SKM-1 (cell line): ENCODE data around the gene PTPRCAP.
"Not testable (repeated sequence)": the region's sequence is repeated elsewhere in the genome, so short reads cannot be mapped to it uniquely, and the experiment has no call there.

Experiments
- DNase-seq: peaks from one replicate; lab custom pipeline; 2025; ENCODE audit not compliant: unreplicated experiment; lab: John Stamatoyannopoulos, UW

The PTPRCAP gene, protein sequence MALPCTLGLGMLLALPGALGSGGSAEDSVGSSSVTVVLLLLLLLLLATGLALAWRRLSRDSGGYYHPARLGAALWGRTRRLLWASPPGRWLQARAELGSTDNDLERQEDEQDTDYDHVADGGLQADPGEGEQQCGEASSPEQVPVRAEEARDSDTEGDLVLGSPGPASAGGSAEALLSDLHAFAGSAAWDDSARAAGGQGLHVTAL

DNA sequence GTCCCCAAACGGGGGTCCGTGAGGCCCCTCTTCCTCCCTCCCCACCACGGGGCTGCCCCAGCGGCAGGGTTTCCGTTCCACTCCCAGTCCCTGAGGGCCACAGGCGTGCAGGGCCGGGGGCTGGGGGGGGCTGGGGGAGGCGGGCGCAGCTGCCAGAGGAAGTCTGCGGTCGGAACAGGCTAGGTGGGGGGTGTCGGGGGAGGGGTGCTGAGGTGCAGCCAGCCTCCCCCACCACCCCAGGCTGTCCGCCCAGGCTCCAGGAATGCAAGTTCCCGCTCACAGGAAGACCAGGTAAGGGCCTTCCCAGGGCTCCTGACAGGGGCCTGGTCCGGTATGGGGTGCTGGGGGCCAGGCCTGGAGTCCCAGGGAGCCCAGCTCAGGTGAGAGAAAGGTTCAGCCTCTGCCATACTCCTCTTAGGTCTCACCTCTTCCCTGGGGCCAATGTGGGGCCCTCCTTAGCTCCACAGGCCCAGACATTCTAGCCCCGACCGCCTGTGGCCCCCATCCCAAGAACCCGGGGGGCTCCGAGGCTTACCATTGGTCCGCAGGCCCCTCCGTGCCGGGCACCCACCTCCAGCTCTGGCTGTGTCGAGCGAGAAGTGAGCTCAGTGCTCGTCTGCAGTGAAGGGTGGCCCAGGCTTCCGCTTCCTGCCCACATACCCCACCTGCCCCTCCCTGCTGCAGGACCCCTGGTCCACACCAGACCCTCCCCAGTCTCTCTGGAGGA is at the start of gene PTPRCAP:
Gene PTPRCAP, minus strand, starts transcription at position 601 of the 727 bp plus-strand sequence. Its CDS starts 63 bp downstream, at position 538.
- DNase-seq = no peak

DNA sequence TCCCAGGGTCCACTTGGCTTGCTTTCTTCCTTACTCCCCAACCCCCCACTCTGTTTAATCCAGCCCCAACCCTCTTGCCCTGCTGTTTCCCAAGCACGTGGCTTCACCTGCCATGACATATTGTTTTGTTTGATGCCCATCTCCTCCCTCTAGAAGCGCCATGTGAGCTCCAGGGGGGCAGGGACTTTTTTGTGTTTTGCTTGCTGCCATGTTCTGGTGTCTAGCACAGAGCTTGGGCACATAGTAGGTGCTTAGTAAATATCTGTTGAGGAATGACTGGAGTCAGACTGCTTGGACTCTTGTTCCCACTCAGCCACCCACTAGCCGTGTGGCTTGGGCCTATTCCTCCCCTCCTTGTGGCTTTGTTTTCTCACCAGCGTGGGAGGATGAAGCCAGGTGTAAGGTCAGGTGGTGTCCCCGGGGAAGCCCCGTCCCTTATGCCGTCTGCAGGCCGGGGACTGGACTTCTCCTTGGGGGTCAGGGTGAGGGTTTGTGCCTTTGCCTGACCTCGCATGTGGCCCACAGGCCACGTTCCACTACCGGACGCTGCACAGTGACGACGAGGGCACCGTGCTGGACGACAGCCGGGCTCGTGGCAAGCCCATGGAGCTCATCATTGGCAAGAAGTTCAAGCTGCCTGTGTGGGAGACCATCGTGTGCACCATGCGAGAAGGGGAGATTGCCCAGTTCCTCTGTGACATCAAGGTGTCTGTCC is 49.2 kb upstream of the PTPRCAP start:
- DNase-seq = no peak

DNA sequence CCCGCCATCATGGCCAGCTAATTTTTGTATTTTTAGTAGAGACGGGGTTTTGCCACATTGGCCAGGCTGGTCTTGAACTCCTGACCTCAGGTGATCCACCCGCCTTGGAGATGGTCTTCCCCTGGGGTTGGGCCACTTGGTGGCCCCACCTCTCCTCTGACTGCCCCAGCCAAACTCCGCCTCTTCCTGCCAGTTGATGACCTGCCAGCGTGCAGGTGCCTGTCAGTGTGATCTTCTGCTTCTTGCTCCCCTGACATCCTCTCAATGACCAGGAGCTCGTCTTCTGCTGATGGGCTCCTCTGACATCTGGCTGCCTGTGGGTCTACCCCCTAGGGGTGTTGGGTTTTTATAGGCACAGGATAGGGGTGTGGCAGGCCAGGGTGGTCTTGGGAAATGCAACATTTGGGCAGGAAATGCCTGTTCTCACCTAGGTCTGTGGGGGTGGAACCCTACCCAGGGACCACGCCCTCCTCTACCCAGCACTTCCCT is 48.4 kb upstream of the PTPRCAP start:
- DNase-seq = not testable (repeated sequence)

DNA sequence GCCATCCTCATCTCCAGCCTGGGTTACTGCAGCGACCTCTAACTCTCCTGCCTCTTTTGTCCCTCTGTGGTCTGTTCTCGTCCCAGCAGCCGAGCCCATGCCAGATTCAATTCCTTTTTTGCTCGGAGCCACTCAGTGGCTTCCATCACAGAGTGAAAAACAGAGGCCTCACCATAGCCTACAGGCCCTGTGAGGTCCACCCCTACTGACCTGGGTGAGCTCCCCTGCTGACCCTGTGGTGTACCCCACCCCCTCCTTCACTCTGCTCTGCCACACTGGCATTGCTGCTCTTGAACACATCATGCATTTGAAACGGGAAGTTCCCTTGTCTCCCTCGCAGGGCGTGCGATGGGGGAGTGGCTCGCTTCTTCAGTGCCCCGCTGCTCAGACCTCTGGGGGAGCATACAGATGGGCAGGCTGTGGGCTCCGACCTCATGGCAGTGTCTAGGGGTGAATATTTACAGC is 47.4 kb upstream of the PTPRCAP start:
- peak; percentile 14 for DNase-seq

DNA sequence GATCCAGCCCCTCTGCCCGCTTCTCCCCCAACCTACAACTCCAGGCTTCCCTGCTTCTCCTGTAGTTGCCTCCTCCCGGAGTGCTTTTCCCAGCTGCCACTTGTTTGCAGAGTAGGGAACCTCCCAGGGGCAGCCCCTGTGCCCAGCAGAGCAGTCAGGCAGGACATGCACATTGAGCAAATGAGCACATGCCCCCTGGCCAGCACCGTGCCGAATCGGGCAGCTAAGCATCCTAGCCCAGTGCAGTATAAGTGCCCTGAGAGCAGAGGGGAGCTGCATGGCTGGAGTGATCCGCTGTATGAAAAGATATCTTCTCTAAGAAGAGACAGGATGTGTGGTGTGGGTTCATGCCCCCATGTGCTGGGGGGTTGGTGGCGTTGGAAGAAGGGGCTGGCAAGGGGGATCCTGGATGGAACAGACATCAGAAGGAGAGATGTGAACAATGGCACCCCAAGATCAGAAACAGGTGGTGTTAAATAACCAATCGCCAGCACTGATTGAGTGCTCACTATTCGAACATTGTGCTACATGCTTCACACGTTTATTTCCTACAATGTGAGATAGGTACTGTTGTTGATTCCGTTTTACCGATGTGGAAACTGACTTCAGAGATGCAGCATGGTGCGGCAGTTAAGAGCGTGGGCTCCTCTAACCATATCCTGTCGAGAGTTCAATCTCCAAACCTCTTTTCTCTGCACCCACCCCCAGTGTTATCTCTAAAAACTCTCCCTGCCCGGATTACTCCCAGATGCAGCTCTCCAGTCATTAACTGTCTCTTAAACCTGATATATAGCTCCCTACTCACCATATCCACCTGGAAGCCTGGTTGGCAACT is 46.6 kb upstream of the PTPRCAP start:
- DNase-seq = no peak

DNA sequence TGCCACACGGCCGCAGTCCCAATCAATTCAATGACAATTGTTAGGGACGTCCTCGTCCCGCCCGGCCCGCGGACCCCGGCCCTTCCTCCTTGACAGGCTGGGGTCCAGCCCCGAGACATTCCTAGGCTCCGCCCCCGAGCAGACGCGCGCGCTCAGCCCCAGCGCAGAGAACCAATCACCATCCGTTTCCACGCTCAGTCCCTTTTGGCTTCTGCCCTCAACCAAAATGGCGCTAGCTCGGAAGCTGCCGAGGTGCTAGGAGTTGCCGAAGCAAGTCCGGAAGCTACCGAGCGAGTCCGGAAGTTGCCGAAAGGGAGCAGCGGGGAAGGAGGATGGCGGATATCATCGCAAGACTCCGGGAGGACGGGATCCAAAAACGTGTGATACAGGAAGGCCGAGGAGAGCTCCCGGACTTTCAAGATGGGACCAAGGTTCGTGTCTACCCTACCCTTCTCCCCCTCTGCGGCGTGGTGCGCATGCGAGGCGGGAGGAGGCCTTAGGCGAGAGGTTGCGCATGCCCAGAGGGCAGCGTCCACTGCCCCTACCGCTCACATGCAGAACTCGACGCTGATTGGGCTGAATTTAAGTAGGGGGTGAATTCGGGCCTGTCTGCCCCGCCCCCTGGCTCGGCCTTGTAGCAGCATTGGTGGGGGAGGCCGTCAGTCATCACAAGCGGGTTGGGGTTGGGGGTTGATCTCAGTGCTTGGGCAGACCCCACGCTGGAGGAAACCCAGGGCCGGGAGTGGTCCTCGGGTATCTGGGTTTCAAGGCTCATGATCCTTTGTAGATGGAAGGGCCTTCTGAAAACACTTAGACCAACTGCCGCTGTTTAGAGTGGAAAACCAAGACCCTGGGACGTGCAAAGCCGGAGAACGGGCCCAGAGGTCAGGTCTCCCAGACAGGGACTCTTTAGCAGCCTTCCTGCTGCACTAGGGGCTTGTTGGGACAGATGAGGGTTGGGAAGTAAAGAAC is 45.6 kb upstream of the PTPRCAP start, which contains the start of gene AIP:
Gene AIP, plus strand, starts transcription at position 200 of the 972 bp plus-strand sequence. Its CDS starts 133 bp downstream, at position 333.
- DNase-seq = peak; percentile 94

DNA sequence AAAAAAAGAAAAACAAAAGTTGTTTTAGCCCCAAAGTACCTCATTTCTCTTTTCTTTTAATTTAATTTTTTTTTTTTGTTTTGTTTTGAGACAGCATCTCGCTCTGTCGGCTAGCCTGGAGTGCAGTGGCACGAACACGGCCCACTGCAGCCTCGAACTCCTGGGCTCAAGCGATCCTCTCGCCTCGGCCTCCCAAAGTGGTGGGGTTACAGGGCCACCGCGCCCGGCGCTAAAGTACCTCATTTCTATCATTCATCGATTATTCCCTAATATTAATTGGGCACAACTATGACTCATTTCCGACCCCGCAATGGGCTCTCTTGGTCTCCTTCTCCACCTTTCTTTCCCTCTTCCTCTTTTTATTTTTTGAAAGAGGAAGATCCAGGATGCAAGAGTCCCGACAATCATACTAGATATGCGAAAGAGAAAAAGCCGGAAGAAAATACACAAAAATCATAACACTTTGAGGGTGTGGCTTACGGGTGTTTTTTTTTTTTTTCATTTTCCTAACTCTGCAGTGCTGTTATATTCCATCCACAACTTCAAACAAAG is 44.9 kb upstream of the PTPRCAP start:
- DNase-seq = peak; percentile 64

DNA sequence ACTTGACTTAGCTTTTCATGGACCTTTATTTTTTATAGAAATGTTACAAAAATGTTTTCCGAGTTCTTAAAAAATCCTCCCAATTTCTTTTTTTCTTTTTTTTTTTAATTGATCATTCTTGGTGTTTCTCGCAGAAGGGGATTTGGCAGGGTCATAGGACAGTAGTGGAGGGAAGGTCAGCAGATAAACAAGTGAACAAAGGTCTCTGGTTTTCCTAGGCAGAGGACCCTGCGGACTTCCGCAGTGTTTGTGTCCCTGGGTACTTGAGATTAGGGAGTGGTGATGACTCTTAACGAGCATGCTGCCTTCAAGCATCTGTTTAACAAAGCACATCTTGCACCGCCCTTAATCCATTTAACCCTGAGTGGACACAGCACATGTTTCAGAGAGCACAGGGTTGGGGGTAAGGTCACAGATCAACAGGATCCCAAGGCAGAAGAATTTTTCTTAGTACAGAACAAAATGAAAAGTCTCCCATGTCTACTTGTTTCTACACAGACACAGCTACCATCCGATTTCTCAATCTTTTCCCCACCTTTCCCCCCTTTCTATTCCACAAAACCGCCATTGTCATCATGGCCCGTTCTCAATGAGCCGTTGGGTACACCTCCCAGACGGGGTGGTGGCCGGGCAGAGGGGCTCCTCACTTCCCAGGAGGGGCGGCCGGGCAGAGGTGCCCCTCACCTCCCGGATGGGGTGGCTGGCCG is 40.0 kb upstream of the PTPRCAP start:
- DNase-seq = not testable (repeated sequence)

DNA sequence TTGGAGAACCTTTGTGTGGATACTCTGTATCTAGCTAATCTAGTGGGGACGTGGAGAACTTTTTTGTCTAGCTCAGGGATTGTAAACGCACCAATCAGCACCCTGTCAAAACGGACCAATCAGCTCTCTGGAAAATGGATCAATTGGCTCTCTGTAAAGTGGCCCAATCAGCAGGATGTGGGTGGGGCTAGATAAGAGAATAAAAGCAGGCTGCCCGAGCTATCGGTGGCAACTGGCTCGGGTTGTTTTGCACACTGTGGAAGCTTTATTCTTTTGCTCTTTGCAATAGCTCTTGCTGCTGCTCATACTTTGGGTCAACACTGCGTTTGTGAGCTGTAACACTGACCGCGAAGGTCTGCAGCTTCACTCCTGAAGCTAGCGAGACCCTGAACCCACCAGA is 39.2 kb upstream of the PTPRCAP start:
- not testable (repeated sequence) for DNase-seq

DNA sequence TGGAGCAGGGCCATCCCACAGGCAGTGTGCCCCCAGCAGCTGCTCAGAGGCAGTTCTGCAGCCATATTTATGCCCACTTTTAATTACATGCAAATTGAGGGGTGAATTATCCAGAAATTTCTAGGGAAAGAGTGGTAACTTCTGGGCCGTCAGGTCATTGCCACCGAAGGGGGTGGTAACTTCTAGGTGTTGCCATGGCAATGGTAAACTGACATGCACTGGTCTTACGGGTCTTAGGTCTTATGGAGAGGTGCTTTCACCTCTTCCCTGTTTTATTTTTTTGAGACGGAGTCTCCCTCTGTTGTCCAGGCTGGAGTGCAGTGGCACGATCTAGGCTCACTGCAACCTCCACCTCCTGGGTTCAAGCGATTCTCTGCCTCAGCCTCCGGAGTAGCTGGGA is 35.4 kb upstream of the PTPRCAP start:
- no peak for DNase-seq

DNA sequence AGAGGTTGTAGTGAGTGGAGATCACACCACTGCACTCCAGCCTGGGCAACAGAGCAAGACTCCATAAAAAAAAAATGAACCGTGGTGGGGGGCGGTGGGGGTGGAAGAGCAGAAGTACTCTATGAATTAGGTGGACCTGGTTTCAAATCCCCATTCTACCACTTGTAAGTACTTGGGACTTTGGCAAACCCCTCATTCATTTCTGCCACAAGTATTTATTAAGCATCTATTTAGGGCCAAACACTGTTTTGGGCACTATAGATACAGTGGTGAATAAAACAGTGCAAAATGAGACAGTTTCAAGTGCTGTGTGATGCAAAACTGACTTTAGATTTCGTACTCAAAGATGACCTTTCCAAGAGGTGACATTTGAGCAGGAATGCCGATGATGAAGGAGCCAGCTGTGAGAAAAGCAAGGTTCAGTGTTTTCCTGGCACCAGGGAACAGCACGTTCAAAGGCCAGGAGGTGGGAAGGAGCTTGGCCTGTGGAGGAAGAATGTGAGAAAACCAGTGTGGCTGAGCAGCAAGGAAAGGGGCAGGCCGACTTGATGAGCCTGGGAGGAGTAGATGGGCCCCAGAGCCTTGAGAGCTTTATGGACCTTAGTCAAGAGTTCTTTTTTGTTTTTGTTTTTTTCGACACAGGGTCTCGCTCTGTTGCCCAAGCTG is 33.0 kb upstream of the PTPRCAP start:
- DNase-seq = no peak

DNA sequence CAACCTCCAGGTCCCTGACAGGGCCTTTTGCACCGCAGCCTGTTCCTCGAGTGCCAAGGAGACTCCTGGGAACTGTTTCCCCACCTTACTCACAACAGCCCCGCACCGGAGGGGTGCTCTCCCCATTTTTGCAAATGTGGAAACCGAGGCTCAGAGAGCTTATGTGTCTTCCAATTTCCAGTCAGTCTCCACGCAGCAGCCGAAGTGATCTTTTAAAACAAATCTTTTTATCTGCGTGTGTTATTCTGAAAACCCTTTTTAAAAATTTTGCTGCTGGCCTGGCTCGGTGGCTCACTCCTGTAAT is 32.0 kb upstream of the PTPRCAP start:
- DNase-seq = no peak

DNA sequence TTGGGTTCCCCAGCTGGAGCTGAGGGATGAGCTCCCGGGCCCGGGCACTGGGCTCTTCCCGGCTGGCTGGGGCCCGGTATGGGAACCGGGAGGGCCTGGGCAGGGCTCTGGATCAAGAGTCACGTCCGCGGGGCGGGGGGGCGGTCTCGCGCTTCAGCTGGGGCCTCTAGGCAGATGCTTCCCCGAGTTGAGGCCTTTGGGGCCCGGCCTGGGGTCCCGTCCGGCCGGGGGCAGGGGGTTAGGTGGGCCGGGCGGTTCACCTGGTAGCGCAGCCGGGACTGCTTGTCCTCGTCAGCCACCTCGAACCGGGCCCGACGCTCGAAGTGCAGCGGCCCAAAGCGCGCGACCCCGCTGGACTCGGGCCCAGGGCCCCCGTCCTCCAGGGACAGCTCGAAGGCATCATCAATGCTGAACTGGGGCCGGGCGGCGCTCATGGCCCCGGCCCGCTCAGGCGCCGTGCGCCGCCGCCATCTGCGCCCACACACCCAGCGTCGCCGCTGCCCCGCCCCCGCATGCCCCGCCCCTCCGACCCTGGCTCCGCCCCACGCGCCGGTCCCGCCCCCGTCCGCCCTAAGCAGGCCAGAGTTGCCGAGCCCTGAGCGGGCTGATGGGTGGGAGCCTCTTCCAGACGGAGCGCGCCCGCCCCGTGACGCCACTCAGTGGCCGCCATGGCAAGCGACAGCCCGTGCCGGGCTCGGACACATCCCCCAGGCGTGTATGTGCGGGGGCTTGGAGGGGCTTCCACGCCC is 31.5 kb upstream of the PTPRCAP start, which contains the start of gene TMEM134:
Gene TMEM134, minus strand, starts transcription at position 493 of the 749 bp plus-strand sequence. Its CDS starts 59 bp downstream, at position 434.
- peak; percentile 67 for DNase-seq

DNA sequence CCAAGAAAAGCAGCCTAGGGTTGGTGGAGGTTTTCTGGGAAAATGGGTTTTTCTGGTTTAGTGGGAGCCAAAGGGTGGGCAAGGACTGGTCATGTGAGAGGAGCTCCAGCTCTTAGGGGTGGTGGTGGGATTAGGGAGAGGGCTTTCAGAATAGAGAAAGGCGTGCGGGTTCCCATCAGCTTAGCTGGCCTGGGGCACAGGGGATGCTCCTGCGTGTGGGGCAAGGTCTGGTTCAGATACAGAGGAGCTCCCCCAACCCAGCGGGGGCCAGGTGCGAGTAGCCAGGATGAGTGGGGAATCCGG is 30.9 kb upstream of the PTPRCAP start:
- no peak for DNase-seq

DNA sequence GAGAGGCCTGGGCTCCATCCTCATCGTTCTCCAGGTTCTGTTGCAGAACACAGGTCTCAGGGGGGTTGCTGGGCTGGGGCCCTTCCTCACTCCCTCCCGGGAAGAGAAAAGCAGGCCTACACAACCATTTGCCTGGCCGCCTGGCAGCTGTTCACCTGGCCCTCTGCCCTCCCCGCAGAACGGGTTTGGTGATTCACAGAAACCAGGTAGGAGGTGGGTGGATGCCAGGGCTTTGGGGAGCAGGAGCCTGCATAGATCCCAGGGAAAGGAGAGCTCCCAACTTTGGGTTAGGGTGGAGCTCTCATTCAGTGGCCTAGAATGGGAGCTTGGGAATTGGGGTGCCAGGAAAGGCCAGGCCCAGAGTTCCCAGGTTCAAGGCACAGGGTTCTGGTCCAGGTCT is 30.6 kb upstream of the PTPRCAP start:
- DNase-seq = no peak

DNA sequence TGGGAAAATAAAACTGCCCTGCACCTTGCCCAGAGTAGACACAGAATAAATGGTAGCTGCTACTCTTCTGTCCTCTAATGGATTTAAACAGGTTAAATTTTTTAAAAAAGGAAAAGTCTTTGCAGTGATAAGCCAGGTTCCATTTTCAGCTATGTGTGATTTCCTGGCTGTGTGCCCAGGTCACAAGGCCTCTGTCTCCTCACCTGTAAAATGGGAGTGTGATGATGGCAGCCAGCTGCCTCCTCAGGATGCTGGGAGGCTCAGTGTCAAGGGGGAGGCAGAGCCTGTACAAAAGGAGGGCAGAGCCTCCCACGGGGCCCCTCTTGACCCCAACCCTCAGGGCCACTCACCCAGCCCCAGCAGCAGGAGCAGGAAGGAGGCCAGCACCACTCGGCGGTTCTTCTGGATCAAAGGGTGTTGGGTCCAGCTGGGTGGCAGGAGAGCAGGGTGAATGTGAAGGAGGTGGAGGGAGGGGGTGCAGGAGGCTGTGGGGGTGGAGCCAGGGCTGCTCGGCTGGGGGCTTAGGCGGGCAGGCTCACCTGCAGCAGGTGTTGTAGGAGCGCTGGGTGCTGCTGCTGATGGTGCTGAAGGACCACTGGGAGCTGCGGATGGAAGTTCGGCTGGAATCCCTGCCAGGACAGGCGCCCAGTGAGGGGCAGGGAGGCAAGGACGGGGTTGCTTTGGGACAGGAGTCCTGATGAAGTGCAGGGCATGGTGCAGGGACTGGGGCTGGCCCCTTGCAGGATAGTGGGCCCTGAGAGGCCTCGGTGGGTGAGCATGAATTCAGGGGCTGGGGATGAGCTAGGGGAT is 29.7 kb upstream of the PTPRCAP start:
- DNase-seq = no peak

DNA sequence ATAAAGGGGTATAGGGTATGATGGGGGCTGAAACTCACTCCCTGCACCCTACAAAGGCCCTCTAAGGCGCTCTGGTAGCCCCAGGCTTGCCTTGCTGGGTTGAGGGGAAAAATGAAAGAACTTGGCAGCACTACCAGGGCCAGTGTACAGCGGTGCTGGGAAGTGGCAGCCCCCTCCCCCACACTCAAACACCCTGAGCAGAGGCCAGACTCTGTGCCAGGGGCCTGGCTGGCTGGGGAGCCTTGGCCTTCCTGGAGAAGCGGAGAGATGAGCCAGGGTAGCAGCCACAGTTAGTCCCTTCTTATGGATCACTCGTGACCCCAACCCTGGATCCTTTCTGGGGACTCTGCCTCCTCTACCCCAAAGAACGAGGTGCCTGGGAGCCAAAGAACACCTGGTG is 28.9 kb upstream of the PTPRCAP start:
- no peak for DNase-seq
